Measurements from ENCODE around the gene SPATA2L.

- TF ChIP-seq POLR2AphosphoS5 (IDR thresholded peaks at IDR 0.05; ENCODE audit: low read depth, low read length), result no peak
- TF ChIP-seq POLR2A (IDR thresholded peaks at IDR 0.05; ENCODE audit: control extremely low read depth in 1 of 2, low read depth in 2 of 2, low read length in 2 of 2), result no peak
- TF ChIP-seq GTF2F1 (IDR thresholded peaks at IDR 0.05; ENCODE audit: borderline replicate concordance, low read depth, low read length), result no peak
- TF ChIP-seq CEBPB (IDR thresholded peaks at IDR 0.05; ENCODE audit: low read depth, low read length), result no peak
- TF ChIP-seq BRCA1 (IDR thresholded peaks at IDR 0.05; ENCODE audit: low read depth, low read length), result no peak
- no peak for TF ChIP-seq HDAC2 (IDR thresholded peaks at IDR 0.05; ENCODE audit: borderline replicate concordance in 1 of 2, low read depth in 2 of 2, low read length in 2 of 2)
- TF ChIP-seq, protein P1, sequence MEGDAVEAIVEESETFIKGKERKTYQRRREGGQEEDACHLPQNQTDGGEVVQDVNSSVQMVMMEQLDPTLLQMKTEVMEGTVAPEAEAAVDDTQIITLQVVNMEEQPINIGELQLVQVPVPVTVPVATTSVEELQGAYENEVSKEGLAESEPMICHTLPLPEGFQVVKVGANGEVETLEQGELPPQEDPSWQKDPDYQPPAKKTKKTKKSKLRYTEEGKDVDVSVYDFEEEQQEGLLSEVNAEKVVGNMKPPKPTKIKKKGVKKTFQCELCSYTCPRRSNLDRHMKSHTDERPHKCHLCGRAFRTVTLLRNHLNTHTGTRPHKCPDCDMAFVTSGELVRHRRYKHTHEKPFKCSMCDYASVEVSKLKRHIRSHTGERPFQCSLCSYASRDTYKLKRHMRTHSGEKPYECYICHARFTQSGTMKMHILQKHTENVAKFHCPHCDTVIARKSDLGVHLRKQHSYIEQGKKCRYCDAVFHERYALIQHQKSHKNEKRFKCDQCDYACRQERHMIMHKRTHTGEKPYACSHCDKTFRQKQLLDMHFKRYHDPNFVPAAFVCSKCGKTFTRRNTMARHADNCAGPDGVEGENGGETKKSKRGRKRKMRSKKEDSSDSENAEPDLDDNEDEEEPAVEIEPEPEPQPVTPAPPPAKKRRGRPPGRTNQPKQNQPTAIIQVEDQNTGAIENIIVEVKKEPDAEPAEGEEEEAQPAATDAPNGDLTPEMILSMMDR (IDR thresholded peaks at IDR 0.05; ENCODE audit: control extremely low read depth in 1 of 3, insufficient read depth in 1 of 3, low read depth in 1 of 3, low read length in 3 of 3), result no peak
- no peak for TF ChIP-seq TCF12 (IDR thresholded peaks at IDR 0.05; ENCODE audit: low read depth, low read length)
- no peak for TF ChIP-seq RAD21 (IDR thresholded peaks at IDR 0.05 in 1 of 2, conservative IDR thresholded peaks at IDR 0.05 in 1 of 2; ENCODE audit: low read depth in 2 of 2, low read length in 2 of 2)
- TF ChIP-seq EZH2 (IDR thresholded peaks at IDR 0.05; ENCODE audit: low read depth, low read length, severe bottlenecking), result no peak
These were observed 29.1 kb downstream of the SPATA2L start for GRCh38 chr16:89672177-89672941.

All from H1 (cell line).